Measurements from ENCODE around the gene DOCK9. TPM values are rescaled to one million over a fixed set of nuclear protein-coding genes. Genes with fewer than 3 reads are reported as not detected.
A peak's percentile ranks its signal among the peaks of the same experiment; 100 is the strongest.

The DOCK9 gene
- total RNA-seq, 1 donor from 2014 or later = 24.1 TPM

GRCh38 chr13:98983182-98983581 is 5.3 kb upstream of the DOCK9 start:
- H3K9me3 Mint-ChIP-seq (ENCODE audit: unreplicated experiment) = no peaks in the 10 kb centered on the region

GRCh38 chr13:98981369-98982080 is 3.7 kb upstream of the DOCK9 start:
- Mint-ChIP-seq H3K36me3 (ENCODE audit: unreplicated experiment) (no peaks in the 10 kb centered on the region), H3K4me1 (ENCODE audit: unreplicated experiment) (peaks cover 26% of the 10 kb centered on the region), H3K9me3 (ENCODE audit: unreplicated experiment) (no peaks in the 10 kb centered on the region), H3K4me3 (ENCODE audit: unreplicated experiment) (no peak overlapping the region), H3K27me3 (ENCODE audit: unreplicated experiment) (no peaks in the 10 kb centered on the region), H3K27ac (ENCODE audit: unreplicated experiment) (no peak overlapping the region)
- no peak for DNase-seq (ENCODE audit: extremely low spot score, unreplicated experiment)
- TF ChIP-seq CTCF (IDR thresholded peaks at IDR 0.05) = no peak

More at GRCh38 chr13:98983182-98983581, 5.3 kb upstream of the DOCK9 start:
- TF ChIP-seq CTCF (IDR thresholded peaks at IDR 0.05) = no peak
- no peak for DNase-seq (ENCODE audit: extremely low spot score, unreplicated experiment)
- H3K4me1 Mint-ChIP-seq (ENCODE audit: unreplicated experiment) = peaks cover 10% of the 10 kb centered on the region
- no peak overlapping the region for H3K4me3 Mint-ChIP-seq (ENCODE audit: unreplicated experiment)
- no peaks in the 10 kb centered on the region for H3K36me3 Mint-ChIP-seq (ENCODE audit: unreplicated experiment)
- no peaks in the 10 kb centered on the region for H3K27me3 Mint-ChIP-seq (ENCODE audit: unreplicated experiment)
- H3K27ac Mint-ChIP-seq (ENCODE audit: unreplicated experiment) = no peak overlapping the region

- H3K36me3 Mint-ChIP-seq (ENCODE audit: unreplicated experiment) = no peaks in the 10 kb centered on the region
- no peaks in the 10 kb centered on the region for H3K27me3 Mint-ChIP-seq (ENCODE audit: unreplicated experiment)
- no peak overlapping the region for H3K4me3 Mint-ChIP-seq (ENCODE audit: unreplicated experiment)
- DNase-seq (ENCODE audit: extremely low spot score, unreplicated experiment) = no peak
- peaks cover 37% of the 10 kb centered on the region for H3K4me1 Mint-ChIP-seq (ENCODE audit: unreplicated experiment)
- H3K27ac Mint-ChIP-seq (ENCODE audit: unreplicated experiment) = no peak overlapping the region
- TF ChIP-seq CTCF (IDR thresholded peaks at IDR 0.05) = no peak
- no peaks in the 10 kb centered on the region for H3K9me3 Mint-ChIP-seq (ENCODE audit: unreplicated experiment)
These were observed 1.3 kb upstream of the DOCK9 start for GRCh38 chr13:98979012-98979660.

- TF ChIP-seq CTCF (IDR thresholded peaks at IDR 0.05) = no peak
- peak overlapping the region; percentile 70 for H3K4me3 Mint-ChIP-seq (ENCODE audit: unreplicated experiment)
- peaks cover 38% of the 10 kb centered on the region for H3K4me1 Mint-ChIP-seq (ENCODE audit: unreplicated experiment)
- H3K36me3 Mint-ChIP-seq (ENCODE audit: unreplicated experiment) = no peaks in the 10 kb centered on the region
- DNase-seq (ENCODE audit: extremely low spot score, unreplicated experiment) = no peak
- no peaks in the 10 kb centered on the region for H3K27me3 Mint-ChIP-seq (ENCODE audit: unreplicated experiment)
- H3K9me3 Mint-ChIP-seq (ENCODE audit: unreplicated experiment) = no peaks in the 10 kb centered on the region
- H3K27ac Mint-ChIP-seq (ENCODE audit: unreplicated experiment) = peak overlapping the region; percentile 71
These were observed 416 bp upstream of the DOCK9 start for GRCh38 chr13:98978280-98978679.

- peaks cover 43% of the 10 kb centered on the region for H3K4me1 Mint-ChIP-seq (ENCODE audit: unreplicated experiment)
- no peaks in the 10 kb centered on the region for H3K9me3 Mint-ChIP-seq (ENCODE audit: unreplicated experiment)
- H3K4me3 Mint-ChIP-seq (ENCODE audit: unreplicated experiment) = peak overlapping the region; percentile 70
- H3K27me3 Mint-ChIP-seq (ENCODE audit: unreplicated experiment) = no peaks in the 10 kb centered on the region
- H3K27ac Mint-ChIP-seq (ENCODE audit: unreplicated experiment) = no peak overlapping the region
- no peak for DNase-seq (ENCODE audit: extremely low spot score, unreplicated experiment)
- H3K36me3 Mint-ChIP-seq (ENCODE audit: unreplicated experiment) = no peaks in the 10 kb centered on the region
- no peak for TF ChIP-seq CTCF (IDR thresholded peaks at IDR 0.05)
These were observed 923 bp downstream of the DOCK9 start for GRCh38 chr13:98976941-98977340.
